ENCODE results near the gene EFS. TPM values are rescaled to one million over a fixed set of nuclear protein-coding genes. Genes with fewer than 3 reads are reported as not detected.

EFS gene
- polyA plus RNA-seq, 1 donor (not counting 4 experiments of a cell fraction or from before 2014, with no cell fraction given) = 1.4 TPM

- Histone ChIP-seq H3K27ac (ENCODE audit: control insufficient read depth, insufficient read depth, low read length) (no peak overlapping the region), H3K9me3 (ENCODE audit: control insufficient read depth, low read depth, low read length) (no peaks in the 10 kb centered on the region), H3K4me3 (ENCODE audit: control insufficient read depth in 2 of 3, extremely low read depth in 1 of 3, insufficient read depth in 2 of 3, low read depth in 1 of 3, low read length in 3 of 3) (no peak overlapping the region), H3K36me3 (ENCODE audit: control insufficient read depth in 2 of 2, extremely low read depth in 1 of 2, insufficient read depth in 2 of 2, low read length in 2 of 2) (no peaks in the 10 kb centered on the region), H3K9me1 (ENCODE audit: control insufficient read depth, extremely low read depth, insufficient read depth, low read length) (no peaks in the 10 kb centered on the region), H2AFZ (ENCODE audit: control insufficient read depth, low read length) (no peak overlapping the region), H3K79me2 (ENCODE audit: control insufficient read depth, insufficient read depth, low read length) (no peaks in the 10 kb centered on the region), H3K9ac (ENCODE audit: control insufficient read depth, extremely low read depth, insufficient read depth, low read length) (no peak overlapping the region), H3K27me3 (ENCODE audit: control insufficient read depth, extremely low read depth, insufficient read depth, low read length) (peaks cover 12% of the 10 kb centered on the region), H4K20me1 (ENCODE audit: control insufficient read depth, extremely low read depth, insufficient read depth, low read length) (no peaks in the 10 kb centered on the region), H3K4me2 (ENCODE audit: control insufficient read depth, extremely low read depth, insufficient read depth, low read depth, low read length) (no peak overlapping the region), H3K4me1 (ENCODE audit: control insufficient read depth, extremely low read depth, insufficient read depth, low read length) (no peaks in the 10 kb centered on the region)
- dilution Hi-C loops (cut with MboI; ENCODE audit: extremely low pct_ligation_motif_present, low sequenced_read_pairs) = no loop called here
- no peak for TF ChIP-seq EZH2 (IDR thresholded peaks at IDR 0.05; ENCODE audit: low read length)
- no peak for TF ChIP-seq CTCF (optimal IDR thresholded peaks at IDR 0.05 in 1 of 3, IDR thresholded peaks at IDR 0.05 in 1 of 3, conservative IDR thresholded peaks at IDR 0.05 in 1 of 3; ENCODE audit: extremely low read depth in 1 of 3, insufficient read depth in 2 of 3, low read length in 3 of 3)
- no peak for FAIRE-seq
- no peak for DNase-seq (ENCODE audit: low read depth, low spot score)
Measured at GRCh38 chr14:23404331-23404900, 39.4 kb upstream of the EFS start.

- no peak for TF ChIP-seq EZH2 (IDR thresholded peaks at IDR 0.05; ENCODE audit: low read length)
- TF ChIP-seq CTCF (optimal IDR thresholded peaks at IDR 0.05 in 1 of 3, IDR thresholded peaks at IDR 0.05 in 1 of 3, conservative IDR thresholded peaks at IDR 0.05 in 1 of 3; ENCODE audit: extremely low read depth in 1 of 3, insufficient read depth in 2 of 3, low read length in 3 of 3) = no peak
- Histone ChIP-seq H2AFZ (ENCODE audit: control insufficient read depth, low read length) (no peak overlapping the region), H3K79me2 (ENCODE audit: control insufficient read depth, insufficient read depth, low read length) (no peaks in the 10 kb centered on the region), H3K27me3 (ENCODE audit: control insufficient read depth, extremely low read depth, insufficient read depth, low read length) (peaks cover 12% of the 10 kb centered on the region), H3K9ac (ENCODE audit: control insufficient read depth, extremely low read depth, insufficient read depth, low read length) (no peak overlapping the region), H3K27ac (ENCODE audit: control insufficient read depth, insufficient read depth, low read length) (no peak overlapping the region), H3K4me1 (ENCODE audit: control insufficient read depth, extremely low read depth, insufficient read depth, low read length) (no peaks in the 10 kb centered on the region), H3K36me3 (ENCODE audit: control insufficient read depth in 2 of 2, extremely low read depth in 1 of 2, insufficient read depth in 2 of 2, low read length in 2 of 2) (no peaks in the 10 kb centered on the region), H3K9me3 (ENCODE audit: control insufficient read depth, low read depth, low read length) (no peaks in the 10 kb centered on the region), H3K4me2 (ENCODE audit: control insufficient read depth, extremely low read depth, insufficient read depth, low read depth, low read length) (no peak overlapping the region), H3K9me1 (ENCODE audit: control insufficient read depth, extremely low read depth, insufficient read depth, low read length) (no peaks in the 10 kb centered on the region), H3K4me3 (ENCODE audit: control insufficient read depth in 2 of 3, extremely low read depth in 1 of 3, insufficient read depth in 2 of 3, low read depth in 1 of 3, low read length in 3 of 3) (no peak overlapping the region), H4K20me1 (ENCODE audit: control insufficient read depth, extremely low read depth, insufficient read depth, low read length) (no peaks in the 10 kb centered on the region)
- no peak for FAIRE-seq
- DNase-seq (ENCODE audit: low read depth, low spot score) = no peak
- dilution Hi-C loops (cut with MboI; ENCODE audit: extremely low pct_ligation_motif_present, low sequenced_read_pairs) = no loop called here
Measured at GRCh38 chr14:23403908-23404307, 38.9 kb upstream of the EFS start.
